ENCODE measurements around the gene RANBP6.

RANBP6 gene

DNA sequence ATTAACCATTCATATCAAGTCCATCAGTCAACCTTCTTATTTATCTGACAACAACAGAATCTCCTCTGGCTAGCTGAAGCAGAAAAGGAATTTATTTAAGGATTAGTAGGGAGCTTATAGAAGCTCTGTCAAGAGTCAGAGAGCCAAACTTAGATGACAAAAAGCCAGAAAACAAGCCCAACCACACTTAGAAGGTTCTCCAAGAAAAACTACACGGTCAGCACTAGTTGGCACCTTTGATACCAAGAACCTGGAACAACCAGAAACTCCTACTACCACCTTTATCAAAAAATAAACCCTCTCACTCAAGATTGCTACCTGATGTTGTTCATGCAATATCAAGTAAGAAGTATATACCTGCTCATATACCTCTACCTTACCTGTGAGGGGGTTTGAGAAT is 36.9 kb downstream of the RANBP6 start:
- TF ChIP-seq, protein P1, sequence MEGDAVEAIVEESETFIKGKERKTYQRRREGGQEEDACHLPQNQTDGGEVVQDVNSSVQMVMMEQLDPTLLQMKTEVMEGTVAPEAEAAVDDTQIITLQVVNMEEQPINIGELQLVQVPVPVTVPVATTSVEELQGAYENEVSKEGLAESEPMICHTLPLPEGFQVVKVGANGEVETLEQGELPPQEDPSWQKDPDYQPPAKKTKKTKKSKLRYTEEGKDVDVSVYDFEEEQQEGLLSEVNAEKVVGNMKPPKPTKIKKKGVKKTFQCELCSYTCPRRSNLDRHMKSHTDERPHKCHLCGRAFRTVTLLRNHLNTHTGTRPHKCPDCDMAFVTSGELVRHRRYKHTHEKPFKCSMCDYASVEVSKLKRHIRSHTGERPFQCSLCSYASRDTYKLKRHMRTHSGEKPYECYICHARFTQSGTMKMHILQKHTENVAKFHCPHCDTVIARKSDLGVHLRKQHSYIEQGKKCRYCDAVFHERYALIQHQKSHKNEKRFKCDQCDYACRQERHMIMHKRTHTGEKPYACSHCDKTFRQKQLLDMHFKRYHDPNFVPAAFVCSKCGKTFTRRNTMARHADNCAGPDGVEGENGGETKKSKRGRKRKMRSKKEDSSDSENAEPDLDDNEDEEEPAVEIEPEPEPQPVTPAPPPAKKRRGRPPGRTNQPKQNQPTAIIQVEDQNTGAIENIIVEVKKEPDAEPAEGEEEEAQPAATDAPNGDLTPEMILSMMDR (IDR thresholded peaks at IDR 0.05; ENCODE audit: extremely low read depth, missing control alignments): no peak
- DNase-seq (ENCODE audit: low spot score): no peak

DNA sequence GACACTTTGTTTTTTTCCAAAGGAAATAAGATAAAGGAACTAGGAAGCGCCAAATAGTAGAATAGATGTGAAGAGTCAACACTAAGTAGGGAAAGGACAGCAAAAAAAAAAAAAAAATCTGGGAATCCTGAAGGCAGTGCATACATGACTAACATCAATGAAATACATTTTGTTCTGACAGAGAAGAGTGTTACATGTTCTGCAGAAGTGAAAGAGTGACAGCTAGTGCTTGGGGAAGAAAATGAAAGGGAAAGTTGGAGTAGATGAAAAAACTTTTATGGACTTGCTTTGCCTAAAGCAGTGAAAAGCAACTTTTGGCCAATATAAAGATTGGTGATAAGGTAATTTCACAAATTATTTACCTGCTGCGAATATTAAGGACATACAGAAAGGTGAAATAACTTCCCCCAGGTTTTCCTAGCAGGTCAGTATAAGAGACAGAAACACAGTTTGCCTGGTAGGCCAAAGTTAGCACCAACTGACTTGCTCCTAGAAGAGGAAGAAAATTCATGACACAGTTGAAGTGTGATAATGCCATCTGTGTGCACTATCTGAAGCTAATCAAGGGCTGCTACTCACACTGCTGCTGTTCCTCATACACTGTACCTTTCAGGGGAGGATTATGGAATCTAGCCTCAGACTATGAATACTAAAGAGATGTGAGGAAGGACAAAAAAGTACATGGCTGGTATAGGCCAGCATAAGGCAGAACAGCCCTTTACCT is 38.6 kb downstream of the RANBP6 start:
- DNase-seq (ENCODE audit: low spot score): peak; percentile 32
- TF ChIP-seq, protein P1 (IDR thresholded peaks at IDR 0.05; ENCODE audit: extremely low read depth, missing control alignments): no peak

DNA sequence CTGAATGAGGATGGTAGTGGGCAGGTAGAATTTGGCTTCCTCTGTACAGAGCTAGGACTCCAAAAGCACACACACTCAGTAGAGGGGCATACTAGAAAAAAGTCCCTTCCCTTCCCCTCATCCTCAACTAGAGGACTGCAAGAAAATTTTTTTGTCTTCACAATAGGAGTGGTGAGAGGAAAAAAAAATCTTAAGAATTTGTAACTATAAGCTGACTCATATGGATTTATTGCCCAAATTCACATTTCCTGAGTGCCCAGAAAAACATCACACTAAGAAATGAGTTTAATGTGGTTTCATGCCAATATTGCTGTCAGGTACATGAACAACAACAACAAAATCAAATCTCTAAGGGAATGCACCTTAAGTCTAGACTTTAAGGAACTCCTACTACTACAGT is 43.7 kb downstream of the RANBP6 start:
- DNase-seq (ENCODE audit: low spot score): no peak
- TF ChIP-seq, protein P1 (IDR thresholded peaks at IDR 0.05; ENCODE audit: extremely low read depth, missing control alignments): no peak

All from GM20000 (cell line).